HG02623 (cell line): ENCODE data around the gene GRIP2.

ENCODE experiments used
- ATAC-seq: cut with Tn5 transposase; IDR thresholded peaks from one replicate; pipeline ENCODE4 v1.9.1; 2021; ENCODE audit warnings: moderate library complexity; ENCODE audit not compliant: unreplicated experiment

GRIP2 gene

DNA sequence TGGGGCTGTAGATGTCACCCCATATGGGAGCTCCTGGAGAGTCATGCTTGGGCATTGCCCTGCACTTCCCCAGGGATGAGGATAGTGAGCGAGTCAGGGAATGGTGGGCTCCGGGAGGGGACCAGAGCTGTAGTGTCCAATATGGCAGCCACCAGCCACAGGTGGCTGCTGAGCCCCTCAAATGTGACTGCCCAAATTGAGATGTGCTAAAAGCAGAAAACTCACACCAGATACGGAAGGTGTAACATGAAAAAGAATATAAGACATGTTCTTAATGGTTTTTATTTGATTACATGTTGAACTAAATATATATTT is 31.7 kb downstream of the GRIP2 start:
- ATAC-seq: no peak

DNA sequence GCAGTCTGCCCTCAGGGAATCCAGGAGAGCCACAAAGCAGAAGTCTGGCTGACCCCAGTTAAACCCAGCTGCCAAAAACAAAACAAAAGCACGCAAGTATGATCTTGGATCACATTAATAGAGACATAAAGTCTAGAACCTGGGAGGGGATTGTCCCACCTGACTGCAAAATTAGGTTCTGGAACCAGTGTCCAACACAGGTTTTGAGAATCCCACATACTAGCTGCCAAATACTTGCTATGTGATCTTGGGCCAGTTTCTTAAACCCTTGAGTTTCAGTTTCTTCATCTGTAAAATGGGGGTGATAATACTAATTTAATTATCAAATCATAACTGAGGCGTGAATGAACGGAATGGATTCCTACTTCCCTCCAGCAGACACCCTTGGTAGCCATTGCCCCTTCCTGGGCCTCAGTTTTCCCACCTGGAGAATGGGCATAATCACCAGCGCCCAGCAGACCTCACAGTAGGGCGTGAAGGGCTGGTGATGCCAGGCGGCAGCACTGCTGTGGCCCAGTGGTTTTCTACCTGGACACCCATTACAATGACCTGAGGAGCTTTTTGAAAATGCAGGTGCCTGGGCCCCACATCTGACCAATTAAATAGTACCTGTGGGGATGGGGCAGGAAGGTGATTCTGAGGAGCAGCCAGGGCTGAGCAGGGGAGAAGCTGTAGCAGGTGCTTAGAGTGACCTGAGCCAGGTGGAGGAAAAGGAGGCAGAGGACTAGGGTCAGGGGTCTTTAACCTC is 32.2 kb downstream of the GRIP2 start:
- ATAC-seq: no peak

DNA sequence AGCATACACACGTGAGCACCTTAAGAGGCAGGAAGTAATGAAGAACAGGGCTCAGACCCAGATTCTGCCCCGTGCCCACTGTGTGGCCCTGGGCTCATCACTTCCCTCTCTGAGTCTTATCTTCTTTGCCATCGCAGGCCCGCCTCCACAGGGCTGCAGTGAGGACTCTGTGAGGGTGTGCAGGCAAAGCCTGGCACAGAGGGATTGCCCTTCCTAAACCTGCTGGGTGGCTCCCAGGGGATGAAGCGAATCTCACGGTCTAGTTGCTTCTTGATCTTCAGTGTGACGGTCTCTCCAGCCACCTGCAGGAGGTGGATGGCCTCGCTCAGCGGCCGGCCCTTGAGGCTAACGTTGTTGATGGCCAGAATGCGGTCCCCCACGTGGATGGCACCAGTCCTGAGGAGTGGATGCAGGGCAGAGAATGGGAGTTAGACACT is 32.8 kb downstream of the GRIP2 start:
- no peak for ATAC-seq

DNA sequence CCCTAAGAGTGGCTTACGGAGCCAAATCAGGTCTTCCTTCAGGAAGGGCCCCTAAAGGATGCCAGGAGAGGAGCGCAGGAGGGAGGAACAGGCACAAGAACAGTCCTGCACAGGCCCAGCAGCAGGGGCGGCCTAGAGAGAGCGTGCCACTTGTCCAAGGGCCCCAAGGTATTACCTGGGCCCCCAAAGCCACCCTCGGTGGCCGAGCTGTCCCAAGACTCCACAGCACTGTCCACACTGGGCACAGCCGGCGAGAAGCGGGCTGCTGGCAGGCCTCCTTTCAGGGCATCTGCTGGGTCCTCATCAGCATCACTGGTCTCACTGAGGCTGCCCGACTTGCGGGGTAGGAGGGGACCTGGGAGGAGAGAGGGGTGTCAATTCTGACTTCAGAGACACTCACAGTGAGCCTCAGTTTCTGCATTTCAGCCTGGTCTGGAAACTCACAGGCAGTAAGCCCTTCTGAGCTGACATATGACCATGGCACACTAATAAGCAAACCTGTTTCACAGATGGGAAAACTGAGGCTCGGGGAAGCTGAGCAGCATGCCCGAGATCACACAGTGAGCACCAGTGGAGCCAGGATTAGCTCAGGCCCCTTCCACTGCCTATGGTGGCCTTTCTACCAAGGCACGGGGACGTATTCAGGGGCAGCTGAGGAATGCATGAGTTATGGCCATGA is 33.4 kb downstream of the GRIP2 start:
- ATAC-seq: no peak

DNA sequence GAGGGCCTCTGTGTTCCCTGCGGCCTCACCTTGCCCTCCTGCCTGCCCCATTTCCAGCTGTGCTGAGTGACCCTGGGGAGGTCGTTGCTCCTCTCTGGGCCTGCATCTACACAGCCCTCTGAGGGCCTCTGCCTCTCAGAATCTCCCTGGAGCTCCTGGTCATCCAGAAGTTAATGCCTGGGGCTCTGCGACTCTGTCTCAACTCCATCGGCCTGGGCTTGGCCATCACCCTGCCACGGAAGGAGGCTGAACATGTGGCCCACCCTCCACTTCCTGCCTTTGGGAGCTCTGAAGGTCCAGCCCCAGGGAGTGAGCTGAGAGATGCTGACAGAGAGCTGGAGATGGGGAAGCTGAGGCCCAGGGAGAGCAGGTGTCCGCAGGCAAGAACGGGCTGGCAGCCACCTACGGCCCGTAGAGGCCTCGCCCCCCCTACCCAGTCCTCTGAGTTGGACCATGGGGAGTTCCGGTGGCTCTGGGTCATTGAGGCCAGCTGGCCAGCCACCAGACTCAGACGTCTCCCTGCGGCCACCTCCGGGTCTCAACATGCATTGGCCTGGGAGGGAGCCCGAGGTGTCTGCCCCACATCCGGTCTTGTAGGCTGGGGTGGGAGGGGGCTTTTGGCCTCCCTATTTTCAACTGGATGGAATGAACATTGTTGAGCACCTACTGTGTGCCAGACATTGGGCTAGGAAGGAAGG is 34.2 kb downstream of the GRIP2 start:
- ATAC-seq: no peak

DNA sequence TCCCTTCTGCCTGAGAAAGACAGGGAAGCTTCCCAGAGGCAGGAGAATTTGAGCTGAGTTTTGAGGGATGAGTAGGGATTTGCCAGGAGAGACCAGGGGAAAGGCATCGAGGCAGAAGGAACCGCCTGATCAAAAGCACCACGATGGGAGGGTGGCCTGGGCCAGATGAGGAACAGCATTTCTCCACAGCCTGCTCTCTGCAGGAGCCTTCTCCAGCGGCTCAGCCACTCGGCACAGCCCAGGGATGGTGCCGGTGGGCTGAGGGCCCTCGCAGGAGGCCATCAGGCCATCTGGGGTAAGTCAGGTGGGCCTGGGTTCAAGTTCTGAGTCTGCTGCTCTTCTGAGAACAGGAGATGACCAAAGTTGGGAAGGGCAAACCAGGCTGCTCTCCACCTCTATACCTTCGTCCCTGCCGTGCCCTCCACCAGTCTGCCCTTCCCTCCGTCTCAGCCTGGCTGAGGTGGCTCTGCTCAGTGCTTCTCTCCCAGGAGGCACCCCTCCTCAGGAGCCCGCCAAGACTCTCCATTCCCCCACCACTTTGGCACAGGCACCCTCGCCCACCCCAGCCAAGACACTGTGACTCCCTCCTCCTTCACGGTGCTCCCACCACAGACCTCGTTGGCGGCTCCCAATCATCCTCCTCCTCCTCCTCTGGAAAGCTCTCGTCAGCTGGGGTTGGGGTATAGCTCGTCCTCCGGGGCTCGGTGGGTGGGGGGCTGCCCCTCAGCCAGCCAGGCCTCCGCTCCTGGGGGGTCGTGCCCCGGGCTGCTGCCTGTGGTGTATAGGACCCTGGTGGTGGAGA is 34.9 kb downstream of the GRIP2 start:
- no peak for ATAC-seq

DNA sequence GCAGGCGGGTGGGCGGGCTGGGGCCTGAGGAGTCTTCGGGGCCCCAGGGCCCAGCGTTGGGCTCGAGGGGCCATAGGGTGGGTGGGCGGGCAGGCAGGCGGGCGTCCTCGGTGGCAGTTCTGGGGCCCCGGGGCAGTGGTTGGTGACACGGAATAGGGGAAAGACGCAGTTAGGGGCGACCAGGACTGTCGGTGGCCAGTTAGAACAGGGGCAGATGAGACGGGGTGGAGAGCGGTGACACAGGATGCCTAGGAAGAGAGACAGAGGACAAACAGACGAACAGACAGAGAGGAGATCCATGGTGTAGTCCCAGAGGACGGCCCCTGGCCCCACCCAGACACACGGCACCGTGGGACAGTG is 36.5 kb downstream of the GRIP2 start:
- ATAC-seq: no peak

DNA sequence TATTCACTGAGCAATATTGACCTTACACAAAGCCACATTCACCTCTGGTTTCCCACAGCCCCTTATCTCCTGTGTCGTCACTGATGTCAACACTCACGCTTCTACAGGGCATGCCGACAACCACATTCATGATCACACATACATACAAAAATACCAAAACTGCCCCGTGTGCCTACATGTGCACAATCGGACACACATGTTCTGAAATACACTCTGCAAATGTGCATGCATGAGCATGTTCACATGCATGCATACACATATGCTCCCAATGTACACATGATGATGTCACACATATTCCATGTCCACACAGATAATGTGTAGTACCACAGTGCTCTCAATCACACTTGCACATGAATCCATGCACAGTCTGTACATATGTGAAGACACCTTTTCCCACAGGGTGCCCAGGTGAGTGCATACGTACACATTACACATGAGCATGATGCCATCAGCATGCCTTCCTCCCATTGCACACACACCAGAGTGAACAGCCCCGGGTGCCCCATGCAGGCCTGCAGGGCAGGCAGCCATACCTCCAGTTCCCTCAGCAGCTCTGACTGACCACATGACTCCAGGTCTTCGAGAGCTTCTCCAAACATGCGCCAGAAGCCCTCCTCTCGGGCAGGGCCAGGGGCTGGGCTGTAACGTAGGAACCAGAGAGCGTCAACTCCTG is 37.0 kb downstream of the GRIP2 start:
- ATAC-seq: no peak

DNA sequence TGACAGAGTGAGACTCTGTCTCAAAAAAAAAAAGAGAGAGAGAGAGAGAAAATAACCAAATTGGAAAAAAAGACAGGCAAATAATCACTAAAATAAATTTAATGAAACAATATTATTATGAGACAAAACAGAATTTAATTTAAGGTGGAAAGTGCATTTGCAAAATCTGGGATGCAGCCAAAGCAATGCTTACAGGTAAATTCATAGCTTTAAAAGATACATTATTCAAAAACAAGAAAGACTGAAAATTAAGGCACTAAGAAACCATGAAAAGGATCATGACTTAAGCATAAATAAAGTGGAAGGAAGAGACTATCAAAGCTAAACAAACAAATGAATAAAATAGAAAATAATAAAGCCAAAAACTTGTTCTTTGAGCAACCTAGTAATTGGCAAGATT is 37.7 kb downstream of the GRIP2 start:
- no peak for ATAC-seq

DNA sequence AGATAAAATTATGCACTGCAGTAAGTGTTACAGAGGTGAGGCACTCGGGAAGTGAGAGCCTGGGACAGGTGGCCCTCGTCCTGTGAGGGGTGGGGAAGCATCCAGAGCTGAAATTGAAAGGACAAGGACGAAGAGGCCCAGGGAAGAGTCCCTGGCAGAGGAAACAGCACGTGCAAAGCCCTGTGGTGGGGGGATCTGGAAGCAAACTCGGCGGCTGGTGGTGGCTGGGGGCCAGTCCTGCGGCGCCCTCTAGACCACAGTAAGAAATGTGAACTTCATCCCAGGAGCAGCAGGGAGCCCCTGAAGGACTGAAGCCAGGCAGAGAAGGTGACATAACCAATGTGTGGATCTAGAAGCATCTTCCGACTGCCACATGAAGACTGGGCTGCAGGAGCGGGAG is 42.8 kb downstream of the GRIP2 start:
- ATAC-seq: no peak

DNA sequence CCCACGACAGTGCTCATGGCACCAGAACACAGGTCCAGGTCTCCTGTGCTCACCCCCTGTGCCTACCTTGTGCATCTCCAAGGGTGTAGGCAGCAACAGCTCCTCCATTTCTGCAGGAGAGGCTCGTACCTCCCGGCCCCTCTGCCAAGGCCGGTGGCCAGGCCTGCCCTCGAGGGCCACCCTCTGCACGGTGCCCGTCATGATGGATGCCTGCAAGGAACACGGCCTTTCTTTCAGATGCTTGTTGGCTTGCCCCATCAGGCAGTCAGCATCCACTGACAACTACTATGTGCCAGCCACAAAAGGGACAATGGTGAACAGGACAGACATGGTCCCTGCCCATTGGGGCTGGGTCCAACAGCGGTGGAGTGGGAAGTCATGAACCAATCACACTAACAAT is 43.8 kb downstream of the GRIP2 start:
- ATAC-seq: no peak

DNA sequence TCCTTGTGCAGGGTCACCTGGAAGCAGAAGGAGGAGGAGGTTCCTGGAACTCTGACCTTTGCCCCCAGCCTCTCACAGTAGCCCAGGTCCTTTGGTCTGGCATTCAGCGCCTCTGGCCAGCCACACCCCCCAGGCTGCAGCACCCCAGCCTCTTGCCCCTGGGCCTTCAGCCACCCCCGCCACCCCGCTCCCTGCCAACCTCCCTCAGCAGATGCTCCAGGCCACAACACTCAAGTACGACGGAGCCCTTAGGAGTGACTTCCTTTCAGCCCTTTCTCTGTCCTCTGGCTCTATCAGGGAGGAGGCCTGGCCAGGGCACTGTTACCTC is 45.2 kb downstream of the GRIP2 start:
- no peak for ATAC-seq

DNA sequence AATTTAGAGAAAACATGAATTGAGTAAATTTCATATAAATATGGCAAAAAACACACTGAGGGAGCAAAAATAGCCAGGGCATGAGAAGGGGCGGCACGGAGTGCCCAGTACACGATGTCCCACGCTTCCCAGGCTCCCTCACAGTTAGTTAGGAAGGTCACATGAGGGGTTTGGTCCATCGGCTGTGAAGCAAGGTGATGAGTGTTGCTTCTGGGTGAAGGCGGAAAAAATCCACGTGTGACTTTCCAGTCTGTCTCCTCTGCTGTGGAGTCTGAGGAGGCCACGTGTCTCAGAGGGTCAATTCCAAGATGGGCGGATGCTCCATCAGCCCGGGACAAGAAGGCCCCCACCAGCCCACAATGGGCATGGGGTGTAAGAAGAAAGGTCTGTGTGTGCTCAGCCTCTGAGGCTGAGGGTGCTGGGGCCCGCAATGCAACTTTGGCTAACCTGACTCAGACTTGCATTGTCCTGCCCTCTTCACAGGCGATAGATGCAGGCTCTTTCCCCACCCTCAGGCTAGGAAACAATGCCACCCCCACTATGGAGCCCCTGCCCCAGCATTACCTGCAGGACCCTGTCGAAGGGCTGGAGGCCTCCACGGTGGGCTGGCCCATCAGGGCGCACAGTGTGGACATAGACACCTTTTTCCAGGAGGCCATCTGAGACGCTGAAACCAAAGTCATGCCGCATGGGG is 45.7 kb downstream of the GRIP2 start:
- ATAC-seq: no peak

DNA sequence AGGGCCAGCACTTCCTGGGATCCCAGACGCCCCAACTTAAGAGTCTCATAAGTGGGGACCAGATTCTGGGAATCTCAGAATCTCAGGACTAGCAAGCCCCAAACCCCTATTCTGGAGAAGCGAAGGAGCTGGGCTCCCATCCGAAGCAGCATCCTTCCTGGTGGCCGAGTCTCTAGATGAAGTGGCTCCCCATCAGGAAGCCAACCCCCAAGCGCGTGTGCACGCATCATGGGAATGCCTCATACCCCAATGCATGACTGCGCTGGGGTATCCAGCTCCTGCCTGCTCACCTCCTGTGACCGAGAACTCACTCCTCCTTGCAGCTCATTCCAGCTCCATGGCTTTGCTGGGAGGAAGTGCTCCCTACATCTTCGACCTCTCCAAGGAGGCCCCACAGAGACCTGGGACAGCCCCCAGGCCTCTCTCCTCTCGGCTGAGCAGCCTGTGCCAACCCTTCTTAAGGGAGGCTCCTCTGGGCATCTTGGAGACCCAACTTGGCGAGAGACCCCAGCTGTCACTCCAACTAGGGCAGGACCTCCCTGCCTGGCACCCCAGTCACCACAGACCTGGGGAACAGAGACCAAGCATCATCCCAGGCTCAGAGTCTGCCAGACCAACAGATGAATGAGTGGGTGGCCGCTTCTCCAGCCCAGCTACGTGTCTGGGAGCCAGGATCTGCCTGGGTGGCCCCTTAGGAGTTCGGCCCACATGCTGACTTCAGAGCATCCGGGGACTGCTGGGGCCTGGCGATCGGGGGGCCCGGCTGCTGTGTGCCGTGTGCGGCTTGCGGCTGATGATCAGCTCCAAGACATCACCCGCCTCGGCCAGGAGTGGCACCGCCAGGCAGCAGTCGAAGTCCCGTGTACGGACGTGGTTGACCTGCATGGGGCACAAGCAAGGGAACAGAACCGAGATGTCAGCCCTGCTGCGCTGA is 46.9 kb downstream of the GRIP2 start:
- ATAC-seq: no peak

DNA sequence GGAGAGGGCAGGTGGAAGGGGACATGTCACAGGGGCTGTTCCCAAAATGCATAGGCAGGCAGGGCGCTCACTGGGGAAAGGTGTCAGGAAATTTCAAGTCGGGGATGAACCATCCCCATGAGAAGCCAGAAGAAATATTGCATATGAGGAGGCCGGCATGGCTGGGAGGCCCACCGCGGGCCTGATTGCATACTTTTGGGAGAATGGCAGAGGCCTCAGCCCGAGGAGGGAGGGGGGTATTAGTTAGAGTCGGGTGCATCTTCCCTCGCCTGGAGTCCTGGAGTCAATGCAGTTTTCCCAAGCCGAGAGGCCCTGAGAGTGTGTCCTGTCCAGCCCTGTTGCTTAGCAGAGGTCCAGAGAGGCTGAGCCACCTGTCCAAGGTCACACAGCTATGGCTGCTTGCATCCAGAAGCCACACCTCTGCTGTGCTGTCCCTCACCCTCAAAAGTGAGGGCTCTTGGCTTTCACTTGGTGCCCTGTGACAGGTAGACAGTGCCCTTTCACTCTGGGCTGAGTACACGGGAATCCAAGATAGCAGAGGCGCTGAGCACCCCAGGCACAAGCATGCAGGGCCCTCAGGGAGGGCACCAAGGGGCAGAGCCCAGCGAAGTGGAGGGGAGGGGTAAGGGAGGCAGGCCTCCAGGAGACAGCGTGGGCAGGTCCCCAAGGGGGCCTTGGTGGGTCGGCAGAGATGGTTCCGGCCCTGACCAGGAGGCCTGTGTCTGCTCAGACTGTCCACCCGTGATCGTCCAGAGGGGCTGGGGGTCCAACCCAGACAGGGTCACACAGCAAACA is 48.5 kb downstream of the GRIP2 start:
- no peak for ATAC-seq

DNA sequence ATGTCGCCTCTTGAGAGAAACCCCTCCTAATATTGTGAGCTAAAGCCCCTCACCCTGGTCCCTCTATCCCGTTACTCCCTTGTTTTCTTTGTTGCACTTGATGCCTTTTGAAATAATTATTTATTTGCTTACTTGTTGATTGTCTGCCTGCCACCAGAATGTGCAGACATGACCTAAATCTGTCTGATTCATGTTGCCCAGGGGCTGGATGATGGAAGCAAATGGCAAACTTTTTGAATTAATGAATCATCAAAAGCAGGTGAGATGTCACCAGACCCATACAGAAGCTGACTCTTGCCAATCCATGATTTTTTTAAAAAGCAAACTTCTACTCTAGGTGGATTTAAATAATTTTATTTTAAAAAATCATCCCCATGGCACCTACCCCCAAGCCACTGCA is 49.3 kb downstream of the GRIP2 start:
- ATAC-seq: no peak

DNA sequence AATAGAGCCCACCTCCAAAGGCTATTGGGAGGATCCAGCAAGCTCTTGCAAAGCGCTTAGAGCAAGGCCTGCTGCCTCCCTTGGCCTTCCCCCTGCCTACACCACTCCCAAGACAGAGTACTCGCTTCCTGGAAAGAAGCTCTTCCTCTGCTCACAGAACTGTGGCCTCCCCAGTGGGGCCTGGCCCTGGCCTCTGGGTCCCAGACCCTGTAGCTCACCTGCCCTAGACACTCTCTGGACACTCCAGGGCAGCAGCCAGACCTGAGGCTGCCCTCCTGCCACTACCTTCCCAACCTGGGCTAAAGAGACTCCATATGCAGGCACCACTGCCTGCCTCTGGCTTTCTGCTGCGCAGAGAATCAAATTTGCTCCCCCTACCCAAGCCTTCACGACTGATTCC is 49.9 kb downstream of the GRIP2 start:
- no peak for ATAC-seq

DNA sequence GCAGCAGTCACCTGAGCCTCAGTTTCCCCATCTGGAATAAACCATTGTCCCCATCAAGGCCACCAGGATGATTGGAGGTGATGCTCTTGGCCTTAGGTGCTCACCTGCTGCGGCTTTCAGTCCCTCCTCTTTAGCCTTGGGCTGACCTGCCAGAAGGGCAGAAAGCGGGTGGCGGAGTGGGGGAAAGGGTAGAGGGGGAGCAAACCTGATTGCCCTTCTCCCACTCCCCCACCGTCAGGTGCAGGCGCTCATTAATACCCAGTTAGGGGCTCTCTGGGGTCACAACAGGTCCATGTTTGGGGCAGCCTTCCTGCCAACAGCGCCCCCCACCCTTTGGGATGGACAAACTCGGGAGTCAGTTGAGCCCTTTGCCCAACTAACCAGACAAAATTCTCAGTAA is 50.5 kb downstream of the GRIP2 start:
- ATAC-seq: no peak
